HFF-Myc (cell line): Measurements from ENCODE around the gene SAMD4B.
A peak's percentile ranks its signal among the peaks of the same experiment; 100 is the strongest.

Experiments
- DNase-seq: peaks from one replicate; pipeline ENCODE4 v3.0.0-alpha.2; 2011; ENCODE audit warnings: low read depth; ENCODE audit errors: extremely low read depth
- H3K4me3 ChIP-seq: replicated peaks from 2 replicates; pipeline ENCODE4 v1.5.1; 2011; ENCODE audit warnings: low read depth, mild to moderate bottlenecking, control low read depth, low read length
- CTCF ChIP-seq: IDR thresholded peaks from 2 replicates; pipeline ENCODE4 v1.5.1; 2012; ENCODE audit warnings: mild to moderate bottlenecking, low read depth, low read length, control low read depth; ENCODE audit errors: missing control alignments

Gene SAMD4B

GRCh38 chr19:39365531-39365930, 23.3 kb downstream of the SAMD4B start:
- no peak overlapping the region for H3K4me3 ChIP-seq
- no peak for DNase-seq
- no peak for TF ChIP-seq CTCF

GRCh38 chr19:39369200-39369599, 27.0 kb downstream of the SAMD4B start:
- H3K4me3 ChIP-seq = no peak overlapping the region
- TF ChIP-seq CTCF = no peak
- DNase-seq = no peak

- no peak for DNase-seq
- no peak for TF ChIP-seq CTCF
- no peak overlapping the region for H3K4me3 ChIP-seq
These were observed 28.5 kb downstream of the SAMD4B start for GRCh38 chr19:39370735-39371134.

- peak; percentile 85 for DNase-seq
- no peak for TF ChIP-seq CTCF
- H3K4me3 ChIP-seq = no peak overlapping the region
These were observed 30.0 kb downstream of the SAMD4B start for GRCh38 chr19:39372047-39372802.

GRCh38 chr19:39372941-39373340, 30.7 kb downstream of the SAMD4B start:
- no peak for TF ChIP-seq CTCF
- no peak for DNase-seq
- no peak overlapping the region for H3K4me3 ChIP-seq

- TF ChIP-seq CTCF = no peak
- H3K4me3 ChIP-seq = no peak overlapping the region
- DNase-seq = no peak
These were observed 33.7 kb downstream of the SAMD4B start for GRCh38 chr19:39375929-39376328.
